ACHN (cell line): ENCODE measurements around the gene SYNE4.
A peak's percentile ranks its signal among the peaks of the same experiment; 100 is the strongest.
"Not testable (repeated sequence)": the region's sequence is repeated elsewhere in the genome, so short reads cannot be mapped to it uniquely, and the experiment has no call there.

Experiments used
- DNase-seq: peaks from one replicate; pipeline ENCODE4 v3.0.0-alpha.2; 2015
- in situ Hi-C: cut with HindIII; loops from 2 replicates; pipeline ENCODE4 v1.10.0; 2017; ENCODE audit warnings: low sequenced_read_pairs, low pct_ligation_motif_present, low pct_unique_long_range_greater_than_20kb

SYNE4 gene

GRCh38 chr19:35992907-35993765, 15.5 kb downstream of the SYNE4 start:
- no peak for DNase-seq
- in situ Hi-C loops = no loop called here

DNA sequence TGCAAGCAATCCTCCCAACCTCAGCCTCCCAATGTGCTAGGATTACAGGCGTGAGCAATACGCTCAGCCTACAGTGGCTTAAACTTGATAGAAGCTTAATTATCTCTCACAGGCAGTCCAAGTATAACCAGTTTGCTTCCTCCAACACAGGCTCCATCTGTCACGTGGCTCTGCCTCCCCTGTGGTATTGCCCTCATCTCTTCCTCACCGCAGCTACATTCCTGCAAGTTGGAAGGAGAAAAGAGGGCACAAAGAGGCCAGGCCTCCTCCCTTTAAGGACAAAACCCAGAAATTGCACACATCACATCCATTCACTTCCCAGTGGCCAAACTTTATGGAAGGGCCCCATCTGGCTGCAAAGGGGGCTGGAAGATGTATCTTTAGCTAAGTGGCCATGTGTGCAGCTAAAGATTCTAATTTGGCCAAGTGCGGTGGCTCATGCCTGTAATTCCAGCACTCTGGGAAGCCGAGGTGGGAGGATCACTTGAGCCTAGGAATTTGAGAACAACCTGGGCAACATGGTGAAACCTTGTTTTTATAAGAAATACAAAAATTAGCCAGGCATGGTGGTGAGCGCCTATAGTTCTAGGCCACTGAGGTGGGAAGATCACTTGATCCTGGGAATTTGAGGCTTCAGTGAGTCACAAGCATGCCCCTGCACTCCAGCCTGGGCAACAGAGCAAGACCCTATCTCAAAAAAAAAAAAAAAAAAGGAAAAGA, 16.7 kb downstream of the SYNE4 start:
- no peak for DNase-seq

GRCh38 chr19:35990771-35991730, 17.6 kb downstream of the SYNE4 start:
- DNase-seq = no peak
- in situ Hi-C loops = no loop called here

More for the DNA sequence above, 16.7 kb downstream of the SYNE4 start:
- in situ Hi-C loops = no loop called here

DNA sequence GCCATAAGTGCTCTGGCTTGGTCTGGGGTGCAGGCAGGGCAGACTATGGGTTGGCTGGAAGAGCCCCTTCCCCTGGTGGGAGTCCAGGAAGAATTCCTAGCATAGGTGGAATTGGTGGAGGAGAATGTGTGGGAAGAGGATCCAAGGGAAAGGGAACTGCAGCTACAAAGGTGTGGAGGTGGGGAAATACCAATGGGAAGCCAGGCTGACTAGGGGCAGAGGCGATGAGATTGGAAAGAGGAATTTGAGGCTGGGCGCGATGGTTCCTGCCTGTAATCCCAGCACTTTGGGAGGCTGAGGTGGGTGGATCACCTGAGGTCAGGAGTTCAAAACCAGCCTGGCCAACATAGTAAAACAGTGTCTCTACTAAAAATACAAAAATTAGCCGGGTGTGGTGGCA, 18.5 kb downstream of the SYNE4 start:
- in situ Hi-C loops = no loop called here

GRCh38 chr19:35988824-35989223, 19.8 kb downstream of the SYNE4 start:
- in situ Hi-C loops = no loop called here
- DNase-seq = no peak

More for the DNA sequence above, 18.5 kb downstream of the SYNE4 start:
- no peak for DNase-seq

DNA sequence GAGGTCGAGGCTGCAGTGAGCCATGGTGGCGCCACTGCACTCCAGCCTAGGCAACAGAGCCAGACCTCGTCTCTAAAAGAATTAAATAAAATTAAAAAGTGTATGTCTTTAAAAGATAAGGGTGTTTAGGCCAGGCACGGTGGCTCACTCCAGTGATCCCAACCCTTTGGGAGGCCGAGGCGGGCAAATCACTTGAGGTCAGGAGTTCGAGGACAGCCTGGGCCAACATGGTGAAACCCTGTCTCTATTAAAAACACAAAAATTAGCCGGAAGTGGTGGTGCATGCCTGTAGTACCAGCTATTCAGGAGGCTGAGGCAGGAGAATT, 21.1 kb downstream of the SYNE4 start:
- in situ Hi-C loops = no loop called here

GRCh38 chr19:35986664-35987570, 21.7 kb downstream of the SYNE4 start:
- no peak for DNase-seq
- in situ Hi-C loops = no loop called here

More for the DNA sequence above, 21.1 kb downstream of the SYNE4 start:
- no peak for DNase-seq

DNA sequence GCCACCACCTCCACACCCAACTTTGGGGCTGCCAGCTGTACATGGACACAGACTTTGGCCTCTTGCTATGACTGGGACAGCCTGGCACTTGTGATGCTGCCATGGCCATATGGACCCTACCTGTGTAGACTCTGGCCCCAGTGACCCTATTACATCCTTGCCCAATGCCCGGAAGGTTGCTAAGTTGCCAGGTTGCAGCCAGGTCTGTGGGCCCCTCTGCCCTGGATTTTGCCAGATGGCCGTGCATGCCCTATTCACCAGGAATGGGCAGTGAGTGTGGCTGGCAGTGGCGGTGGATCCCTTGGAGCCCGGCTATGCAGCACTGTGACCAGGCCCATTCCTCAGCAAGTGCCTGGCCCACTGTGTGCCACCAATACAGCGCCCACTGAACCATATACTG, 22.5 kb downstream of the SYNE4 start:
- no peak for DNase-seq
- in situ Hi-C loops = no loop called here

- in situ Hi-C loops = no loop called here
These were observed 25.4 kb downstream of the SYNE4 start for GRCh38 chr19:35983177-35983576.

DNA sequence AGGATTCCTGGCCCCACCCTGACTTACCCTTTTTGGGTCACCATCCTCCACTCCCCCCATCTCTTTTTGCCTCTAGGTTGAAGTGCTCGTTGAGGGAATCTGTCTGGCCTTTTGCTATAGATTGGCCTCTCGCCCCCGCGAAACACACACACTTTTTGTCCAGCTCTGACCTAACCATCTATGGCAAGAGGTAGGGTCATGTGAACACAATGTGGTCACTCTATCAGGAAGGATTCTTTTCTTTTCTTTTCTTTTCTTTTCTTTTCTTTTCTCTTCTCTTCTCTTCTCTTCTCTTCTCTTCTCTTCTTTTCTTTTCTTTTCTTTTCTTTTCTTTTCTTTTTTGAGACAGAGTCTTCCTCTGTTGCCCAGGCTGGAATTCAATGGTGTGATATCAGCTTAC, 27.6 kb downstream of the SYNE4 start:
- in situ Hi-C loops, DNase-seq: not testable (repeated sequence)

More at GRCh38 chr19:35983177-35983576, 25.4 kb downstream of the SYNE4 start:
- DNase-seq = no peak

DNA sequence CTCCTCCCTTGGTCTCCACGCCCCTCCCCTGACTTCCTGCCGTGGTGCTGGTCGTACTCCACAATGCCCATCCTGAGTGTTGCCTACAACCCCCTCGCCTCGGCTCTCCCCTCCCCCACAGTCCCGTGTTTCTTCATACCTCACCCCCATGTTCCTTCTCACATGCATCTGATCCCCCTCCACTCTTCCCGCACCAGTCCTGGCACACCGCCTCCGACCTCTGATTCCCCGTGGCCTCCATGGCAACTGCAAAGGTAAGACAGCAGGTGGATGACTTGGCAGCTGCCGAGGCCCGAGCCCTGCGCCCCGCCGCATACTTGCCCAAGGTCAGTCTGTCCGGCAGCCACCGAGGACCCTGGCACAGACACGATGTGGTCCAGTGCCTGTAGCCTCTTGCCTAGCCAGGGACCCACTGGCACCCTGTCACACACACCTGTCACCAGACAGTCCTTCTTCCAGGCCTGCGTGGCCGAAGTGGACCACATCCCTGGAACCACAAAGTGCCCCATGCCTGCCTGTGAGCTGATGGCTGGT, 29.7 kb downstream of the SYNE4 start:
- in situ Hi-C loops = no loop called here
- no peak for DNase-seq

- in situ Hi-C loops = no loop called here
- DNase-seq = no peak
These were observed 30.3 kb downstream of the SYNE4 start for GRCh38 chr19:35978271-35978670.

DNA sequence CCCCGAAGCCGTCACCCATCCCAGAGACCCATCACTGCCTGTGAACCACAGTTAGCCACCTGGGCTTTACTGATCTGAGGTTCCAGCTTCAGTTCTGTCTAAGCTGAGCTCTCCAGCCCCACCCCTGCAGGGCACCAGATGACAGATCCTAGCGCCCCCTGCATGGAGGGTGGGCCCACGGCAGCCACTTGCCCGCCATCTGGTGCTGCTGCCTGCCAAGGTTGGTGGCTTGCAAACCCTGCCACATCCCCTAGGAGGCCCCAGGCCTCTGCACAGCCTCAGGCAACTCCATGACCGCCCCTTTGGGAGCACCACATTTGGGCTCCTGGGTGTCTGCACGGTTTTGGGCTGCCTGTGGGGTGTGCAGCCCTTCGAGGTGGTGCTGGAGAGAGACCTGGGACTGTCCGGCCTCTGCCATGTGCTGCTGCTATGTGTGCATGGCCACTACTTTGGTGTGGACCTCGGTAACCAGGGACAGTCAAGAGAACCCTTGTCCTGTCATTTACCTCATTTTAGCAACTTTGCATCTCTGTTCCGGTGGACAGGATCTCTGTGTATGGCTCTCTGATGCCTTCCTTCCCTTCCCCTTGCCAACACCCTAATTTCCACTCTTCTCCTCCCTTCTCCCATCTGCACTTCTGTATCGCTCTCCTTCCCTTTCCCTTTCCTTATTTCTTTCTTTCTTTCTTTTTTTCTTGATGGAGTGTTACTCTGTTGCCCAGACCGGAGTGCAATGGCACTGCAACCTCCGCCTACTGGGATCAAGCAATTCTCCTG, 31.0 kb downstream of the SYNE4 start:
- peak; percentile 12 for DNase-seq
- in situ Hi-C loops = no loop called here

DNA sequence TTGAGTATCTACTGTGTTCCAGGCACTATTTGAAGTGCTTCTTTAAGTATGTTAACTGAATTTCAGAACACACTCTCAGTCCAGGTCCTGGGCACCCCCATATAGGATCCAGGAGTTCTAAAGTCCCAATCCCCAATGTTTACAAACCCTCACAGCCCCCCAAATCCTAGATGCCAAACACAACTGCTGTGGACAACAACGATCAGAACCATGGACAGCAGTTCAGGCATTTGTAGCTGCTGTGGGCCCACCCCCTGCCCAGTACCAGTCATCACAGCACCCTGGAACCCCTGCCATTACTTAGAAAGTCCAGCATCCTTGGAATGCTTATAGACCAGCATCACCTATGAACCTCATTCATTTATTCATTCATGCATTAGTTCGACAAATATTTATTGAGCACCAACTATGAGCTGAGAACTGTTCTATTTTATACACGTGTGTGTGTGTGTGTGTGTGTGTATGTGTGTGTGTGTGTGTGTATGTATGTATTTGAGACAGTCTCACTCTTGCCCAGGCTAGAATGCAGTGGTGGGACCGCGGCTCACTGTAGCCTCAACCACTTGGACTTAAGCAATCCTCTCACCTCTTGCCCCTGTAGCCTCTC, 32.9 kb downstream of the SYNE4 start:
- in situ Hi-C loops = no loop called here
- peak; percentile 43 for DNase-seq

- DNase-seq = no peak
- in situ Hi-C loops = no loop called here
These were observed 35.1 kb downstream of the SYNE4 start for GRCh38 chr19:35973487-35973886.

- no peak for DNase-seq
- in situ Hi-C loops = no loop called here
These were observed 41.8 kb downstream of the SYNE4 start for GRCh38 chr19:35966771-35967170.

- in situ Hi-C loops = no loop called here
- DNase-seq = peak; percentile 63
These were observed 45.1 kb downstream of the SYNE4 start for GRCh38 chr19:35963514-35963913.
